Thyroid gland (tissue), 4 donors: Measurements from ENCODE around the gene SAMD9. TPM values are rescaled to one million over a fixed set of nuclear protein-coding genes. Genes with fewer than 3 reads are reported as not detected.
A peak's percentile ranks its signal among the peaks of the same experiment; 100 is the strongest.

Experiments
- DNase-seq, 2 donors: peaks; one replicate each; pipeline ENCODE4 v3.0.0-alpha.2; 2019
- H3K27ac ChIP-seq, 3 donors: fragments of 200-600 bp; sonication (generic); 1 replicate in 2 of 3; 2 replicates in 1 of 3; pipeline ENCODE4 v1.5.1; 2016 to 2019; ENCODE audit warnings: mild to moderate bottlenecking in 1 of 3, moderate library complexity in 1 of 3
- H3K27me3 ChIP-seq: fragments of 200-600 bp; sonication (generic); one replicate; pipeline ENCODE4 v1.5.1; 2019
- H3K36me3 ChIP-seq, 2 donors: fragments of 200-600 bp; sonication (generic); one replicate each; pipeline ENCODE4 v1.5.1; 2016 to 2019
- H3K4me1 ChIP-seq, 2 donors: fragments of 200-600 bp; sonication (generic); one replicate each; pipeline ENCODE4 v1.5.1; 2017 to 2019
- H3K4me3 ChIP-seq, 3 donors: fragments of 200-600 bp; sonication (generic); replicated peaks in 1 of 3; 1 replicate in 2 of 3; 2 replicates in 1 of 3; pipeline ENCODE4 v1.5.1; 2016; ENCODE audit warnings: mild to moderate bottlenecking in 1 of 3
- H3K9me3 ChIP-seq: fragments of 200-600 bp; sonication (generic); one replicate; pipeline ENCODE4 v1.5.1; 2017
- POLR2A ChIP-seq, 2 donors: fragments of 450-650 bp; IDR thresholded peaks; one replicate each; pipeline ENCODE4 v1.6.1; 2017; ENCODE audit warnings: antibody characterized with exemption in 2 of 2, mild to moderate bottlenecking in 2 of 2, moderate library complexity in 1 of 2
- WGBS, 2 donors: methylation state at CpG; one replicate each; pipeline ENCODE4 v1.1.5; 2017; 5-methylcytosine and 5-hydroxymethylcytosine counted together
- intact Hi-C: fragments of 100-400 bp; cut with DNase I; formaldehyde crosslinking; loops from one replicate; pipeline ENCODE4 v1.15.1; 2023
- total RNA-seq, 4 donors: library from RNA; depleted of rRNA; stranded (reverse); fragments of >200 nt; gene quantifications; one replicate each; pipeline ENCODE4 v1.2.3, GENCODE V29; 2016
- TF ChIP-seq, protein P1 (sequence below), 6 experiments: fragments of 200-600 bp in 3 of 6; fragments of 450-650 bp in 3 of 6; sonication (generic) in 3 of 6; IDR thresholded peaks; one replicate each; pipeline ENCODE4 v1.5.1; 2016 to 2019; ENCODE audit warnings: antibody characterized with exemption in 6 of 6, mild to moderate bottlenecking in 2 of 6, inconsistent platforms in 1 of 6, moderate library complexity in 1 of 6

The SAMD9 gene
- 1 to 10 TPM; 3.2 to 9.1 (median 6.0) TPM for total RNA-seq

- Histone ChIP-seq H3K27ac (peak within 1 kb of the TSS; percentile 24 to 56 (median 36)), H3K9me3 (no peaks in the 10 kb centered on the region), H3K4me3 (peak within 1 kb of the TSS in 2 of 3 donors; percentile 13 to 30), H3K36me3 (no peaks in the 10 kb centered on the region), H3K4me1 (no peaks in the 10 kb centered on the region), H3K27me3 (no peaks in the 10 kb centered on the region)
- WGBS, 2 donors = 25 to 28% methylated on average over 4 of the region's 4 CpGs
- peak; percentile 14 to 48 for DNase-seq
- TF ChIP-seq, protein P1, sequence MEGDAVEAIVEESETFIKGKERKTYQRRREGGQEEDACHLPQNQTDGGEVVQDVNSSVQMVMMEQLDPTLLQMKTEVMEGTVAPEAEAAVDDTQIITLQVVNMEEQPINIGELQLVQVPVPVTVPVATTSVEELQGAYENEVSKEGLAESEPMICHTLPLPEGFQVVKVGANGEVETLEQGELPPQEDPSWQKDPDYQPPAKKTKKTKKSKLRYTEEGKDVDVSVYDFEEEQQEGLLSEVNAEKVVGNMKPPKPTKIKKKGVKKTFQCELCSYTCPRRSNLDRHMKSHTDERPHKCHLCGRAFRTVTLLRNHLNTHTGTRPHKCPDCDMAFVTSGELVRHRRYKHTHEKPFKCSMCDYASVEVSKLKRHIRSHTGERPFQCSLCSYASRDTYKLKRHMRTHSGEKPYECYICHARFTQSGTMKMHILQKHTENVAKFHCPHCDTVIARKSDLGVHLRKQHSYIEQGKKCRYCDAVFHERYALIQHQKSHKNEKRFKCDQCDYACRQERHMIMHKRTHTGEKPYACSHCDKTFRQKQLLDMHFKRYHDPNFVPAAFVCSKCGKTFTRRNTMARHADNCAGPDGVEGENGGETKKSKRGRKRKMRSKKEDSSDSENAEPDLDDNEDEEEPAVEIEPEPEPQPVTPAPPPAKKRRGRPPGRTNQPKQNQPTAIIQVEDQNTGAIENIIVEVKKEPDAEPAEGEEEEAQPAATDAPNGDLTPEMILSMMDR (IDR thresholded peaks at IDR 0.05) = no peak
- no peak for TF ChIP-seq POLR2A (IDR thresholded peaks at IDR 0.05)
- intact Hi-C loops = no loop called here
Observed at GRCh38 chr7:93117852-93118530, at the start of gene SAMD9. SAMD9 (minus strand) TSS chr7:93117979; CDS start chr7:93106097, 11,882 bp downstream.

GRCh38 chr7:93165447-93165846 is 47.7 kb upstream of the SAMD9 start:
- intact Hi-C loops = no loop called here
- Histone ChIP-seq H3K27me3 (no peaks in the 10 kb centered on the region), H3K27ac (no peak overlapping the region), H3K36me3 (no peaks in the 10 kb centered on the region), H3K4me1 (no peaks in the 10 kb centered on the region), H3K9me3 (no peaks in the 10 kb centered on the region), H3K4me3 (no peak overlapping the region)
- WGBS, 2 donors = 44 to 72% methylated on average over 1 of the region's 1 CpG
- no peak for DNase-seq
- no peak for TF ChIP-seq POLR2A (IDR thresholded peaks at IDR 0.05)
- TF ChIP-seq, protein P1 (IDR thresholded peaks at IDR 0.05) = no peak

GRCh38 chr7:93164766-93165165 is 47.0 kb upstream of the SAMD9 start:
- Histone ChIP-seq H3K4me1 (no peaks in the 10 kb centered on the region), H3K27me3 (no peaks in the 10 kb centered on the region), H3K36me3 (no peaks in the 10 kb centered on the region), H3K27ac (no peak overlapping the region), H3K9me3 (no peaks in the 10 kb centered on the region), H3K4me3 (no peak overlapping the region)
- TF ChIP-seq POLR2A (IDR thresholded peaks at IDR 0.05) = no peak
- TF ChIP-seq, protein P1 (IDR thresholded peaks at IDR 0.05) = no peak
- WGBS, 2 donors = 90 to 93% methylated on average over 2 of the region's 2 CpGs
- DNase-seq = no peak
- intact Hi-C loops = no loop called here

GRCh38 chr7:93161181-93161762 is 43.5 kb upstream of the SAMD9 start:
- H3K9me3 ChIP-seq = no peaks in the 10 kb centered on the region
- intact Hi-C loops = no loop called here
- no peaks in the 10 kb centered on the region for H3K4me1 ChIP-seq
- 77 to 90% methylated on average over 3 of the region's 3 CpGs for WGBS, 2 donors
- no peak overlapping the region for H3K27ac ChIP-seq
- TF ChIP-seq POLR2A (IDR thresholded peaks at IDR 0.05) = no peak
- TF ChIP-seq, protein P1 (IDR thresholded peaks at IDR 0.05) = no peak
- DNase-seq = no peak
- H3K4me3 ChIP-seq = no peak overlapping the region
- no peaks in the 10 kb centered on the region for H3K27me3 ChIP-seq
- H3K36me3 ChIP-seq = no peaks in the 10 kb centered on the region

GRCh38 chr7:93160410-93160809 is 42.6 kb upstream of the SAMD9 start:
- TF ChIP-seq, protein P1 (IDR thresholded peaks at IDR 0.05) = no peak
- TF ChIP-seq POLR2A (IDR thresholded peaks at IDR 0.05) = no peak
- no peak for DNase-seq
- WGBS, 2 donors = 64 to 78% methylated on average over 1 of the region's 1 CpG
- Histone ChIP-seq H3K4me3 (no peak overlapping the region), H3K4me1 (no peaks in the 10 kb centered on the region), H3K27ac (no peak overlapping the region), H3K9me3 (no peaks in the 10 kb centered on the region), H3K36me3 (no peaks in the 10 kb centered on the region), H3K27me3 (no peaks in the 10 kb centered on the region)
- intact Hi-C loops = no loop called here
